Activated T-helper 1 cell treated with anti-CD3 and anti-CD28 coated beads, Interleukin-12 subunit alpha, Interleukin-12 subunit beta, Interleukin-2, Interleukin-4 antibody, amounts not matched to agents 30 ng/mL and 10 ng/mL and 1 ng/mL, durations not matched to agents 14 hours and 24 hours and 36 hours (primary cell): Measurements from ENCODE around the gene CASQ1. TPM values are rescaled to one million over a fixed set of nuclear protein-coding genes. Genes with fewer than 3 reads are reported as not detected.

ENCODE experiments used
- DNase-seq: peaks from one replicate; pipeline ENCODE4 v3.0.0; 2021; ENCODE audit warnings: low spot score
- H3K27ac Mint-ChIP-seq: one replicate; pipeline ENCODE4 v1.8.0; 2021; ENCODE audit warnings: mild to moderate bottlenecking, mixed read lengths
- H3K27me3 Mint-ChIP-seq: one replicate; pipeline ENCODE4 v1.8.0; 2022; ENCODE audit warnings: mild to moderate bottlenecking, moderate library complexity, mixed read lengths; ENCODE audit not compliant: insufficient read depth
- H3K36me3 Mint-ChIP-seq: one replicate; pipeline ENCODE4 v1.8.0; 2021; ENCODE audit warnings: low read depth, mixed read lengths
- H3K4me1 Mint-ChIP-seq: one replicate; pipeline ENCODE4 v1.8.0; 2021; ENCODE audit warnings: low read depth, mixed read lengths
- H3K4me3 Mint-ChIP-seq: one replicate; pipeline ENCODE4 v1.8.0; 2021; ENCODE audit warnings: mild to moderate bottlenecking, moderate library complexity, mixed read lengths
- H3K9me3 Mint-ChIP-seq: one replicate; pipeline ENCODE4 v1.8.0; 2021; ENCODE audit warnings: mixed read lengths
- intact Hi-C: fragments of 100-400 bp; cut with micrococcal nuclease; formaldehyde crosslinking; loops from one replicate; pipeline ENCODE4 v1.15.1; 2024
- total RNA-seq: library from RNA; stranded (reverse); gene quantifications from 2 replicates; pipeline ENCODE4 v1.2.3, GENCODE V29; 2022

The CASQ1 gene
- total RNA-seq, 1 donor from 2014 or later = not detected

- H3K9me3 Mint-ChIP-seq = no peaks in the 10 kb centered on the region
- H3K36me3 Mint-ChIP-seq = no peaks in the 10 kb centered on the region
- DNase-seq = no peak
- H3K27me3 Mint-ChIP-seq = peaks cover 24% of the 10 kb centered on the region
- no peak overlapping the region for H3K27ac Mint-ChIP-seq
- peaks cover 8% of the 10 kb centered on the region for H3K4me1 Mint-ChIP-seq
- no peak overlapping the region for H3K4me3 Mint-ChIP-seq
- intact Hi-C loops = no loop called here
Measured at GRCh38 chr1:160171980-160172379, 18.4 kb upstream of the CASQ1 start.

- Mint-ChIP-seq H3K9me3 (no peaks in the 10 kb centered on the region), H3K4me3 (no peak overlapping the region), H3K27ac (no peak overlapping the region), H3K27me3 (peaks cover 28% of the 10 kb centered on the region), H3K36me3 (no peaks in the 10 kb centered on the region), H3K4me1 (no peaks in the 10 kb centered on the region)
- no peak for DNase-seq
- intact Hi-C loops = no loop called here
Measured at GRCh38 chr1:160177231-160177630, 13.1 kb upstream of the CASQ1 start.

GRCh38 chr1:160177667-160178066 is 12.7 kb upstream of the CASQ1 start:
- no peak for DNase-seq
- H3K4me3 Mint-ChIP-seq = no peak overlapping the region
- no peak overlapping the region for H3K27ac Mint-ChIP-seq
- no peaks in the 10 kb centered on the region for H3K4me1 Mint-ChIP-seq
- H3K9me3 Mint-ChIP-seq = no peaks in the 10 kb centered on the region
- intact Hi-C loops = no loop called here
- H3K36me3 Mint-ChIP-seq = no peaks in the 10 kb centered on the region
- H3K27me3 Mint-ChIP-seq = peaks cover 26% of the 10 kb centered on the region

- intact Hi-C loops = no loop called here
- H3K27me3 Mint-ChIP-seq = peaks cover 25% of the 10 kb centered on the region
Measured at GRCh38 chr1:160178731-160179130, 11.6 kb upstream of the CASQ1 start.

GRCh38 chr1:160179336-160179735 is 11.0 kb upstream of the CASQ1 start:
- no peaks in the 10 kb centered on the region for H3K4me1 Mint-ChIP-seq
- H3K4me3 Mint-ChIP-seq = no peak overlapping the region
- intact Hi-C loops = no loop called here
- DNase-seq = no peak
- no peak overlapping the region for H3K27ac Mint-ChIP-seq
- H3K27me3 Mint-ChIP-seq = peaks cover 23% of the 10 kb centered on the region
- no peaks in the 10 kb centered on the region for H3K9me3 Mint-ChIP-seq
- no peaks in the 10 kb centered on the region for H3K36me3 Mint-ChIP-seq

More at GRCh38 chr1:160178731-160179130, 11.6 kb upstream of the CASQ1 start:
- Mint-ChIP-seq H3K27ac (no peak overlapping the region), H3K4me1 (no peaks in the 10 kb centered on the region), H3K9me3 (no peaks in the 10 kb centered on the region), H3K36me3 (no peaks in the 10 kb centered on the region), H3K4me3 (no peak overlapping the region)
- no peak for DNase-seq

GRCh38 chr1:160186246-160186645 is 4.1 kb upstream of the CASQ1 start:
- Mint-ChIP-seq H3K4me1 (no peaks in the 10 kb centered on the region), H3K27me3 (peaks cover 20% of the 10 kb centered on the region), H3K36me3 (no peaks in the 10 kb centered on the region), H3K27ac (no peak overlapping the region), H3K4me3 (no peak overlapping the region), H3K9me3 (no peaks in the 10 kb centered on the region)
- intact Hi-C loops = no loop called here
- no peak for DNase-seq

GRCh38 chr1:160186729-160187128 is 3.6 kb upstream of the CASQ1 start:
- Mint-ChIP-seq H3K36me3 (no peaks in the 10 kb centered on the region), H3K27me3 (peaks cover 15% of the 10 kb centered on the region)
- intact Hi-C loops = no loop called here

GRCh38 chr1:160187407-160187806 is 3.0 kb upstream of the CASQ1 start:
- peaks cover 12% of the 10 kb centered on the region for H3K27me3 Mint-ChIP-seq
- no peak for DNase-seq
- no peaks in the 10 kb centered on the region for H3K4me1 Mint-ChIP-seq
- H3K36me3 Mint-ChIP-seq = no peaks in the 10 kb centered on the region
- intact Hi-C loops = no loop called here
- H3K9me3 Mint-ChIP-seq = no peaks in the 10 kb centered on the region
- no peak overlapping the region for H3K4me3 Mint-ChIP-seq
- H3K27ac Mint-ChIP-seq = no peak overlapping the region

More at GRCh38 chr1:160186729-160187128, 3.6 kb upstream of the CASQ1 start:
- Mint-ChIP-seq H3K9me3 (no peaks in the 10 kb centered on the region), H3K4me3 (no peak overlapping the region), H3K4me1 (no peaks in the 10 kb centered on the region), H3K27ac (no peak overlapping the region)
- no peak for DNase-seq

GRCh38 chr1:160188341-160188740 is 2.0 kb upstream of the CASQ1 start:
- H3K9me3 Mint-ChIP-seq = no peaks in the 10 kb centered on the region
- no peak overlapping the region for H3K4me3 Mint-ChIP-seq
- H3K27ac Mint-ChIP-seq = no peak overlapping the region
- intact Hi-C loops = no loop called here
- no peaks in the 10 kb centered on the region for H3K36me3 Mint-ChIP-seq
- DNase-seq = no peak
- peaks cover 8% of the 10 kb centered on the region for H3K27me3 Mint-ChIP-seq
- no peaks in the 10 kb centered on the region for H3K4me1 Mint-ChIP-seq

- peaks cover 4% of the 10 kb centered on the region for H3K27me3 Mint-ChIP-seq
- H3K4me1 Mint-ChIP-seq = no peaks in the 10 kb centered on the region
- no peaks in the 10 kb centered on the region for H3K36me3 Mint-ChIP-seq
- H3K4me3 Mint-ChIP-seq = no peak overlapping the region
- no peak overlapping the region for H3K27ac Mint-ChIP-seq
- no peaks in the 10 kb centered on the region for H3K9me3 Mint-ChIP-seq
- intact Hi-C loops = no loop called here
- DNase-seq = no peak
Measured at GRCh38 chr1:160191756-160192155, 1.4 kb downstream of the CASQ1 start.

GRCh38 chr1:160192234-160192633 is 1.9 kb downstream of the CASQ1 start:
- Mint-ChIP-seq H3K4me3 (no peak overlapping the region), H3K27ac (no peak overlapping the region), H3K27me3 (peaks cover 4% of the 10 kb centered on the region), H3K4me1 (no peaks in the 10 kb centered on the region), H3K9me3 (no peaks in the 10 kb centered on the region), H3K36me3 (no peaks in the 10 kb centered on the region)
- intact Hi-C loops = no loop called here
- DNase-seq = no peak

- no peak overlapping the region for H3K27ac Mint-ChIP-seq
- H3K27me3 Mint-ChIP-seq = no peaks in the 10 kb centered on the region
- peak; percentile 63 for DNase-seq
- intact Hi-C loops = loop anchor here (1.0 kb wide), 5 partner anchors 13 to 183 kb away; no protein-coding TSS in a partner anchor
- H3K9me3 Mint-ChIP-seq = no peaks in the 10 kb centered on the region
- no peak overlapping the region for H3K4me3 Mint-ChIP-seq
- no peaks in the 10 kb centered on the region for H3K36me3 Mint-ChIP-seq
- H3K4me1 Mint-ChIP-seq = no peaks in the 10 kb centered on the region
Measured at GRCh38 chr1:160193091-160193819, 2.9 kb downstream of the CASQ1 start.

- Mint-ChIP-seq H3K4me1 (no peaks in the 10 kb centered on the region), H3K9me3 (no peaks in the 10 kb centered on the region), H3K36me3 (no peaks in the 10 kb centered on the region), H3K27ac (no peak overlapping the region), H3K27me3 (no peaks in the 10 kb centered on the region), H3K4me3 (no peak overlapping the region)
- DNase-seq = no peak
- intact Hi-C loops = loop anchor here (1.0 kb wide), 5 partner anchors 12 to 182 kb away; no protein-coding TSS in a partner anchor
Measured at GRCh38 chr1:160193832-160194736, 3.7 kb downstream of the CASQ1 start.
